GM23338 (cell line): ENCODE measurements around the gene RP9. TPM values are rescaled to one million over a fixed set of nuclear protein-coding genes. Genes with fewer than 3 reads are reported as not detected.
A peak's percentile ranks its signal among the peaks of the same experiment; 100 is the strongest.

Experiments used
- ATAC-seq: fragments of 200-7000 bp; cut with Tn5 transposase; 3 replicates; pipeline ENCODE4 v1.9.1; 2020
- DNase-seq: peaks from one replicate; pipeline ENCODE4 v3.0.0-alpha.2; 2015; ENCODE audit warnings: low spot score
- H2AFZ ChIP-seq: fragments of 200-600 bp; sonication (generic); 2 replicates; pipeline ENCODE4 v1.8.0; 2016; ENCODE audit warnings: antibody characterized with exemption, mild to moderate bottlenecking, moderate library complexity
- H3F3A ChIP-seq: fragments of 200-600 bp; sonication (generic); replicated peaks from 2 replicates; pipeline ENCODE4 v1.8.0; 2017; ENCODE audit warnings: antibody characterized with exemption, mixed run types, low read depth
- H3K27ac ChIP-seq: fragments of 200-600 bp; sonication (generic); 2 replicates; pipeline ENCODE4 v1.6.1; 2016; ENCODE audit warnings: low read depth
- H3K27me3 ChIP-seq: fragments of 200-600 bp; sonication (generic); 2 replicates; pipeline ENCODE4 v1.8.0; 2016; ENCODE audit warnings: mild to moderate bottlenecking, mixed run types, moderate library complexity; ENCODE audit not compliant: insufficient read depth
- H3K36me3 ChIP-seq: fragments of 200-600 bp; sonication (generic); 2 replicates; pipeline ENCODE4 v1.8.0; 2016; ENCODE audit warnings: mild to moderate bottlenecking; ENCODE audit not compliant: insufficient read depth
- H3K4me1 ChIP-seq: fragments of 200-600 bp; sonication (generic); 2 replicates; pipeline ENCODE4 v1.8.0; 2016; ENCODE audit warnings: mild to moderate bottlenecking, moderate library complexity; ENCODE audit not compliant: insufficient read depth
- H3K4me2 ChIP-seq: fragments of 200-600 bp; sonication (generic); 2 replicates; pipeline ENCODE4 v1.7.1; 2017; ENCODE audit warnings: mixed run types
- H3K4me3 ChIP-seq: fragments of 200-600 bp; sonication (generic); 2 replicates; pipeline ENCODE4 v1.6.1; 2016; ENCODE audit warnings: mixed run types
- H3K79me2 ChIP-seq: fragments of 200-600 bp; sonication (generic); replicated peaks from 2 replicates; pipeline ENCODE4 v1.8.0; 2017; ENCODE audit warnings: mild to moderate bottlenecking; ENCODE audit not compliant: insufficient read depth
- H3K9me2 ChIP-seq: fragments of 200-600 bp; sonication (generic); 2 replicates; pipeline ENCODE4 v1.8.0; 2017; ENCODE audit not compliant: insufficient read depth
- H4K20me1 ChIP-seq: fragments of 200-600 bp; sonication (generic); replicated peaks from 2 replicates; pipeline ENCODE4 v1.8.0; 2017; ENCODE audit warnings: mild to moderate bottlenecking; ENCODE audit not compliant: insufficient read depth
- H3K27ac Mint-ChIP-seq: 2 replicates; pipeline ENCODE4 v1.8.0; 2020; ENCODE audit warnings: inconsistent platforms, mild to moderate bottlenecking, moderate library complexity, mixed read lengths
- H3K27me3 Mint-ChIP-seq: 3 replicates; pipeline ENCODE4 v1.8.0; 2022; ENCODE audit warnings: low read depth, mild to moderate bottlenecking, moderate library complexity, mixed read lengths, inconsistent platforms; ENCODE audit not compliant: insufficient read depth, poor library complexity
- H3K36me3 Mint-ChIP-seq: 3 replicates; pipeline ENCODE4 v1.8.0; 2021; ENCODE audit warnings: low read depth, mild to moderate bottlenecking, inconsistent platforms, moderate library complexity, mixed read lengths
- H3K4me1 Mint-ChIP-seq: 3 replicates; pipeline ENCODE4 v1.8.0; 2020; ENCODE audit warnings: mild to moderate bottlenecking, inconsistent platforms, mixed read lengths
- H3K4me3 Mint-ChIP-seq: 3 replicates; pipeline ENCODE4 v1.8.0; 2021; ENCODE audit warnings: moderate library complexity, mild to moderate bottlenecking, inconsistent platforms, mixed read lengths
- H3K9me3 Mint-ChIP-seq: 3 replicates; pipeline ENCODE4 v1.8.0; 2020; ENCODE audit warnings: moderate library complexity, mild to moderate bottlenecking, inconsistent platforms, mixed read lengths
- CREB1 ChIP-seq: fragments of 250-450 bp; sonication (Bioruptor Pico); IDR thresholded peaks from 2 replicates; pipeline ENCODE4 v1.5.0; 2020; ENCODE audit warnings: low read depth, mild to moderate bottlenecking, moderate library complexity
- ETS1 ChIP-seq: IDR thresholded peaks from 2 replicates; pipeline ENCODE4 v1.6.1; 2016; ENCODE audit warnings: antibody characterized with exemption
- EZH2 ChIP-seq: fragments of 200-600 bp; sonication (generic); IDR thresholded peaks from one replicate; pipeline ENCODE4 v1.8.0; 2017; ENCODE audit warnings: antibody characterized with exemption, mild to moderate bottlenecking, low read depth; ENCODE audit not compliant: unreplicated experiment
- EZH2phosphoT487 ChIP-seq: fragments of 200-600 bp; sonication (generic); IDR thresholded peaks from one replicate; pipeline ENCODE4 v1.8.1; 2018; ENCODE audit warnings: antibody characterized with exemption; ENCODE audit not compliant: unreplicated experiment
- NANOG ChIP-seq: IDR thresholded peaks from 2 replicates; pipeline ENCODE4 v1.6.1; 2016; ENCODE audit warnings: antibody characterized with exemption, borderline replicate concordance
- POLR2AphosphoS5 ChIP-seq: IDR thresholded peaks from 2 replicates; pipeline ENCODE4 v1.6.1; 2016; ENCODE audit warnings: antibody characterized with exemption, low read depth
- REST ChIP-seq: IDR thresholded peaks from one replicate; pipeline ENCODE4 v1.6.1; 2018; ENCODE audit warnings: antibody characterized with exemption; ENCODE audit not compliant: unreplicated experiment
- ZNF114 ChIP-seq: fragments of 250-450 bp; sonication (Bioruptor Pico); IDR thresholded peaks from 2 replicates; pipeline ENCODE4 v1.5.0; 2020; ENCODE audit warnings: mild to moderate bottlenecking, moderate library complexity
- ZNF331 ChIP-seq: fragments of 250-450 bp; sonication (Bioruptor Pico); IDR thresholded peaks from 2 replicates; pipeline ENCODE4 v1.5.0; 2020; ENCODE audit warnings: low read depth, mild to moderate bottlenecking, moderate library complexity
- polyA plus RNA-seq: library from polyadenylated mRNA; unstranded; fragments of >200 nt; fragmentation: Nextera tagmentation; extraction: Ambion mirVana; gene quantifications from 2 replicates; pipeline ENCODE4 v1.2.1, GENCODE V29; 2016
- total RNA-seq: library from RNA; depleted of rRNA; stranded (reverse); fragments of >200 nt; shearing (Covaris generic); gene quantifications from 2 replicates; pipeline ENCODE4 v1.2.3, GENCODE V29; 2014

Gene RP9
- total and polyA plus RNA-seq, 2 experiments from 2014 or later: 8.7 to 43.2 TPM

- Mint-ChIP-seq H3K27me3 (peaks cover 6% of the 10 kb centered on the region), H3K4me3 (peak within 1 kb of the TSS; percentile 94), H3K27ac (peak within 1 kb of the TSS; percentile 96), H3K4me1 (peaks cover 15% of the 10 kb centered on the region), H3K36me3 (peaks cover 24% of the 10 kb centered on the region), H3K9me3 (peaks cover 33% of the 10 kb centered on the region)
- Histone ChIP-seq H3K27ac (peak within 1 kb of the TSS; percentile 56), H3K9me2 (peaks cover 4% of the 10 kb centered on the region; the same call in 1 of the 2 replicates), H3F3A (no peaks in the 10 kb centered on the region), H3K4me3 (peak within 1 kb of the TSS; percentile 73), H3K79me2 (peaks cover 51% of the 10 kb centered on the region), H3K27me3 (no peaks in the 10 kb centered on the region), H3K4me1 (peaks cover 17% of the 10 kb centered on the region; the same call in 1 of the 2 replicates), H4K20me1 (peaks cover 34% of the 10 kb centered on the region), H3K4me2 (peak within 1 kb of the TSS; percentile 81), H3K36me3 (no peaks in the 10 kb centered on the region), H2AFZ (peak within 1 kb of the TSS; percentile 83)
- peak; percentile 49 for ATAC-seq
- TF ChIP-seq POLR2AphosphoS5 (peak; percentile 71), ZNF114 (no peak)
- DNase-seq: peak; percentile 64
Observed at GRCh38 chr7:33062023-33062781, 47.0 kb downstream of the RP9 start, which contains the start of gene NT5C3A. TSS of gene NT5C3A (minus strand) at chr7:33062776. CDS start at chr7:33062705, 71 bp downstream.

GRCh38 chr7:33061282-33061937 is 47.8 kb downstream of the RP9 start:
- H3K4me3 ChIP-seq: peak overlapping the region; percentile 73
- H3K36me3 ChIP-seq: no peaks in the 10 kb centered on the region
- H3K27ac ChIP-seq: no peak overlapping the region
- Mint-ChIP-seq H3K4me3 (peak overlapping the region; percentile 94), H3K27me3 (peaks cover 6% of the 10 kb centered on the region), H3K4me1 (peaks cover 15% of the 10 kb centered on the region), H3K36me3 (peaks cover 27% of the 10 kb centered on the region), H3K27ac (no peak overlapping the region), H3K9me3 (peaks cover 27% of the 10 kb centered on the region)
- no peaks in the 10 kb centered on the region for H3K27me3 ChIP-seq
- peak overlapping the region; percentile 81 for H3K4me2 ChIP-seq
- no peak for DNase-seq
- peaks cover 36% of the 10 kb centered on the region for H4K20me1 ChIP-seq
- H3F3A ChIP-seq: no peaks in the 10 kb centered on the region
- ATAC-seq: no peak
- peaks cover 59% of the 10 kb centered on the region for H3K79me2 ChIP-seq
- H3K4me1 ChIP-seq: peaks cover 17% of the 10 kb centered on the region; the same call in 1 of the 2 replicates
- no peak overlapping the region for H2AFZ ChIP-seq
- H3K9me2 ChIP-seq: no peaks in the 10 kb centered on the region
- no peak for TF ChIP-seq EZH2phosphoT487
- TF ChIP-seq EZH2: no peak
- TF ChIP-seq CREB1: no peak
- no peak for TF ChIP-seq ETS1
- no peak for TF ChIP-seq ZNF331 (CRISPR knock-in tag)
- no peak for TF ChIP-seq REST
- no peak for TF ChIP-seq NANOG
- no peak for TF ChIP-seq POLR2AphosphoS5
